GM12892 (cell line): ENCODE measurements around the gene STARD9.
"Not testable (repeated sequence)": the region's sequence is repeated elsewhere in the genome, so short reads cannot be mapped to it uniquely, and the experiment has no call there.

Experiments used
- DNase-seq: peaks from one replicate; pipeline ENCODE4 v3.0.0; 2011; ENCODE audit not compliant: insufficient read length
- FAIRE-seq: peaks from 2 replicates; lab custom pipeline; 2011; peaks lifted over from hg19 to GRCh38; lab: Jason Lieb, UNC
- POLR2A ChIP-seq: IDR thresholded peaks from 2 replicates; pipeline ENCODE4 v1.6.1; 2011; ENCODE audit warnings: low read depth, low read length, control low read depth
- POLR2AphosphoS5 ChIP-seq: IDR thresholded peaks from 2 replicates; pipeline ENCODE4 v1.6.1; 2011; ENCODE audit warnings: low read depth, low read length, control low read depth
- TAF1 ChIP-seq: IDR thresholded peaks from 2 replicates; pipeline ENCODE4 v1.6.1; 2011; ENCODE audit warnings: low read depth, mild to moderate bottlenecking, control low read depth, low read length, borderline replicate concordance

STARD9 gene

DNA sequence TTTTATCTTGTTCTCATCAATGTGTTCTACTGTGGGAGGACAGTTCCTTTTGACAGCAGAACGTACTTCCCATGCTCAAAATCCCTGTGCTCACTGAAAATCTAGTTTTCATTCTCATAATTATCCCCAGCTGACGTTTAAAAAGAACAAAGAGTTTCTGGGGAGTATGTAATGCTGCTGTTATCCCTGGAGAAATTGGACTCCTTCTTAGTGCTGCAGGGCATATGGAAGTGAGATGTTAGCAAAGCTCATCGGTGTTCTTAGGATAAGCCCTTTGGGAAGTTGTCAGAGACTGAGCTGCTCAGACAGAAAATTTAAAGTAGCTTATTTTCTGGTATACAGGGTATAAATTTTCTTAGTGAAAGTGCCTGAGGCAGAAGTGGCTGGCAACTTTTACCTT, 95.0 kb downstream of the STARD9 start:
- DNase-seq (no peak), FAIRE-seq (no peak)
- TF ChIP-seq POLR2AphosphoS5 (no peak), TAF1 (no peak), POLR2A (no peak)

DNA sequence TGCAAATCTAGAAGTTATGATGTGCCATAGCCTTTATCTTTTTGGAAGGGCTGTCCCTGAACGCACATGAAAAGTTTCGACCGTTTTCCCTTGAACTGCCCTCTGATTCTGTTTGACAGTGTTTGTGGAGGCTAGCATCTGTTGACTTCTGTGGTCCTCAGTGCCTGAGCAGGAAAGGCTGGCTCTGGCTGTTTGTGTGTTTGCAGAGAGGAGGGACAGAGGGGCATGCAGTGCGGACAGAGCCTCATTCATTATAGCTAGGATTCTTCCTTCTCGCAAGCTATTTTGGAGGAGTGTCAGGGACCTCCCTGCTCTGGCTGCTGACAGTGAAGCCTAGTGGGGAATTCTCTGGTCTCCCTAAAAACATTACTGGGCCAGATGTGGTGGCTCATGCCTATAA, 97.0 kb downstream of the STARD9 start:
- TF ChIP-seq TAF1: no peak
- TF ChIP-seq POLR2AphosphoS5: no peak
- TF ChIP-seq POLR2A: no peak
- no peak for FAIRE-seq
- DNase-seq: no peak

DNA sequence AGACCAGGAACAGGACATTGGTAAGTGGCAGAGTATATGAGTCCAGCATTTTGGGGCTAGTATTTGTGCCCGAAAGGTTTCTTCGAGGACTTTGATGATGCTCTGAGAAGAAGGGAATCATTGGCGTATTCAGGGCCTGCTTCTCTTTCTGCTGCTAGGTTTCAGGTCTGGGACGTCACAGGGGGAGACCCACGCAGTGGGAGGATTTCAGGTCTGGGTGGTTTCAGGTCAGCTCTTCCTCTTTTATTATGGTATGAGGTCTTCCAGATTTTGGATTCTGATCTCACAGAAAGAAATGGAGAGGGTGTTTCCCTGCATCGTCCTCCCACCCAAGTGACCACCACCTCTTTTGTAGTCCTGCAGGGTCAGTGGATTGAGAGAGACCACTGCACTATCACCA, 99.1 kb downstream of the STARD9 start:
- DNase-seq (no peak), FAIRE-seq (no peak)
- no peak for TF ChIP-seq POLR2AphosphoS5

DNA sequence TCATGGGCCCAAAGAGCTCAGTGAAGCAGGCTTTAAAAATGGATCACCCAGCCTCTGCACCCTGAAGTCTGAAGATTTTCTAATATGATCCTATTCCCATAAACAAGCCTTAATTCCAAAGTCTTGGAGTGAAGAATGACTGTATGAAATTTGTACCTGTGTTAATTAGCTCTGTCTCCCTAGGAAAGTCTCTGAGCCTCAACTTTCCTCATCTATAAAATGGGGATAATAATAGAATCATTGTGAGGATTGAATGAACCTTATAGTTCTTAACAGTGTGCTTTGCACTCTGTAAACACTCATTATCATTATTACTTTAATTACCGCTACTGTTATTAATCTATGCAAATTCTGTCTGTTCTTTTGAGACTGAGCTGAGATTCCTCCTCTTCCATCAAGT, 99.6 kb downstream of the STARD9 start:
- TF ChIP-seq TAF1 (no peak), POLR2A (no peak), POLR2AphosphoS5 (no peak)
- DNase-seq: no peak
- no peak for FAIRE-seq

DNA sequence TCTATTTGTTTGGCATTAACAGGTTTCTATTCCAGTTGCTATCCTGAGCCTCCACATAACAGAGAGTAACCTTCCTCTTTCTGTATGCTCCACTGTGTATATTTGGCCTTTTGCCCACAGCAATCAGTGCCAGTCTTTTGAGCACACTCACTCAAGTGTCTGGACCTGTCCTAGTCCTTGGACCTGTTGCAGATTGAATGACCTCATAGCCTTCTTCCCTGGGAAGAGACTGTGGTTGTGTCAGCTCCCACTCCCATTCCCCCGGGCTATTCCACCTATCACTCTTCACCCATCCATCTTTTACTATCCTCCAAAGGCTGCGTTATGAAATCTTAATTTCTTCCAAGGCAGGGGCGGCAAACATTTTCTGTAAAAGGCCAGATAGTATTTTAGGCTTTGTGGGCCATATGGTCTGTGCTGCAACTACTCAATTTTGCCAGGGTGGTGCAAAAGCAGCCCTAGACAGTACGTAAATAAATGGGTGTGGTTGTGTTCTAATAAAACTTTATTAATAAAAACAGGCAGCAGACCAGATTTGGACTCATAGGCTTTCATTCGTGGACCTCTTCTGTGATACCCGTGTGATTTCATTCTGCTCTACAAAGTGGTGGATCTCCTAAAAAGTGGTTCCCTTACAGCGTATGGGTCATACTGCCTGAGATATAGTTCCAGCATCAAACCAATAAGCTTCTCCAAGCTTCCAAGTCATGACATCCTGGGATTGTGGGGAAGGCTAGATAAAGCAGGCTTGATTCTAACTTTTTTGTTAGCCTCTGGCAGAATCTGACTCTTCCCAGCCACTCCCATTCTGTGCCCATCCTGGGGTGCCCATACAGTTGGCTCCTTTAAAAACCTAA, 104.1 kb downstream of the STARD9 start:
- no peak for TF ChIP-seq TAF1
- no peak for TF ChIP-seq POLR2AphosphoS5
- no peak for TF ChIP-seq POLR2A
- DNase-seq (no peak), FAIRE-seq (no peak)

DNA sequence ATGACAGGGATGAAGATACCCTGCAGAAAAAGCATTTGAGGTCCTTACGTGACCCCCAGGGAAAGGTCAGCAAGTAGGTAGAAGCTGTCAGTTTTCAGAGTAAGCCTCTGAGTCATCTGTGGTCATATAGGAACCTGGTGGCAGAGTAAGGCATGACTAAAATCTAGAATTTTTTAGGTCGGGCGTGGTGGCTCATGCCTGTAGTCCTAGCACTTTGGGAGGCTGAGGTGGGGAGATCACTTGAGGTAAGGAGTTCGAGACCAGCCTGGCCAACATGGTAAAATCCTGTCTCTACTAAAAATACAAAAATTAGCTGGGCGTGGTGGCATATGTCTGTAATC, 104.7 kb downstream of the STARD9 start:
- FAIRE-seq: peak; percentile 40

DNA sequence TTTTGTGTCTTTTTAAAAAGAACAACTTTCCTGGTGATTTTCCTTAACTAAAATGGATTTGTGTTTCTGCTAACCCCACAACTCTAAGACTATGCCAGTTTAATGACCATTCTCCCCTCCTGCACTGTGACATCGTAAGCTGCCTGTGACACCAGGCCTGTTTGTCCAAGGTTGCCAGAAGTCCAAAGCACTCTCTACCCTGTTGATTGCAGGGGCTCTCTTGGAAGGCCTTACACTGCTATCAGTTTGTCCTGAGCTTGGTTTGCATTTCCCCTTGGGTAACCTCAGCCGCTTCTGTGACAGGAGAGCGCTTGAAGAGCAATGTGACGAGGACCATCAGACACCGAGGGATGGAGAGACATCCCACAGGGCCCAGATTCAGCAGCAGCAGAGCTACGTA, 105.7 kb downstream of the STARD9 start:
- FAIRE-seq (no peak), DNase-seq (no peak)
- TF ChIP-seq POLR2A (no peak), TAF1 (no peak), POLR2AphosphoS5 (no peak)

More for the DNA sequence above, 104.7 kb downstream of the STARD9 start:
- not testable (repeated sequence) for DNase-seq

DNA sequence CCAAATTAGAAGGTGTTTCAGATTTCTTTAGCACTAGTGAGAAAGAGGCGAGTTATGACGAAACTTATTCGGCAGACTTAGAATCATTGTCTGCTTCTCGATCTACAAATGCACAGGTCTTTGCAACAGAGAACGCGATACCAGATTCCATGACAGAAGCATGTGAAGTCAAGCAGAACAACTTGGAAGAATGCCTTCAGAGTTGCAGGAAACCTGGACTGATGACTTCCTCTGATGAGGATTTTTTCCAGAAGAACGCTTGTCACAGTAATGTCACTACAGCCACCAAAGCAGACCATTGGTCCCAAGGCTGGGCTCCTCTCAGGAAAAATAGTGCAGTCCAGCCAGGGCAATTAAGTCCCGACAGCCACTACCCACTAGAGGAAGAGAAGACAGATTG, 110.9 kb downstream of the STARD9 start:
- no peak for DNase-seq
- TF ChIP-seq TAF1 (no peak), POLR2AphosphoS5 (no peak), POLR2A (no peak)
- peak; percentile 17 for FAIRE-seq

DNA sequence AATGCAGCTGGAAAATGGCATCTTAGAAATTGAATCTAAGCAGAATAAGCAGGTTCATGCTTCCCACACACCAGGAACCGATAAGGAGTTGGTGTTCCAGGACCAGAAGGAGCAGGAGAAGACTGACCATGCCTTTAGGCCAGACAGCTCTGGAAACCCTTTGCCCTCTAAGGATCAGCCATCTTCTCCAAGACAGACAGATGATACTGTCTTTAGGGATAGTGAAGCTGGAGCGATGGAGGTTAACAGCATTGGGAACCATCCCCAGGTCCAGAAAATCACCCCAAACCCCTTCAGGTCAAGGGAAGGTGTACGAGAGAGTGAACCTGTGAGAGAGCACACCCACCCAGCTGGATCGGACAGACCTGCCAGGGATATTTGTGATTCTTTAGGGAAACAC, 112.3 kb downstream of the STARD9 start:
- no peak for FAIRE-seq
- TF ChIP-seq TAF1: no peak
- TF ChIP-seq POLR2A: no peak
- TF ChIP-seq POLR2AphosphoS5: no peak
- no peak for DNase-seq

DNA sequence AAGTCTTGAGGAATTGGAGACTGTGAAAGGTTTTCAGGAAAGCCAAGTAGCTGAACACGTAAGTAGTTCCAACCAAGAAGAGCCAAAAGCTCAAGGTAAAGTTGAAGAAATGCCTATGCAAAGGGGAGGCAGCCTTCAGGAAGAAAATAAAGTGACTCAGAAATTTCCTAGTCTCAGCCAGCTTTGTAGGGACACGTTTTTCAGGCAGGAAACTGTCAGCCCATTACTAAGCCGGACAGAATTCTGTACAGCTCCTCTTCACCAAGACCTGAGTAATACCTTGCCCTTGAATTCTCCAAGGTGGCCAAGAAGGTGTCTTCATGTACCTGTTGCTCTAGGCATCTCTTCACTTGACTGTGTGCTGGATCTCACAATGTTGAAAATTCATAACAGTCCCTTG, 112.9 kb downstream of the STARD9 start:
- TF ChIP-seq TAF1: no peak
- no peak for TF ChIP-seq POLR2A
- no peak for TF ChIP-seq POLR2AphosphoS5
- DNase-seq: no peak
- no peak for FAIRE-seq

DNA sequence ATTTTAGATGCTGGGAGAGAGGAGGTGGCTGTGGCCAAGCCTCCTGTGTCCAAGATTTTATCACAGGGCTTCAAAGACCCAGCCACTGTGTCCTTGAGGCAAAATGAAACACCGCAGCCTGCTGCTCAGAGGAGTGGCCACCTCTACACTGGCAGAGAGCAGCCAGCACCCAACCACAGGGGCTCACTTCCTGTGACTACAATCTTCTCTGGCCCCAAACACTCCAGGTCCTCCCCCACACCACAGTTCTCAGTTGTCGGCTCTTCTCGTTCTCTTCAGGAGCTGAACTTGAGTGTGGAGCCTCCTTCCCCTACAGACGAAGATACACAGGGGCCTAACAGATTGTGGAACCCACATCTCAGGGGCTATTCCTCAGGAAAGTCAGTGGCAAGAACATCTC, 115.9 kb downstream of the STARD9 start:
- no peak for DNase-seq
- no peak for FAIRE-seq
- no peak for TF ChIP-seq POLR2AphosphoS5
- TF ChIP-seq TAF1: no peak
- TF ChIP-seq POLR2A: no peak

DNA sequence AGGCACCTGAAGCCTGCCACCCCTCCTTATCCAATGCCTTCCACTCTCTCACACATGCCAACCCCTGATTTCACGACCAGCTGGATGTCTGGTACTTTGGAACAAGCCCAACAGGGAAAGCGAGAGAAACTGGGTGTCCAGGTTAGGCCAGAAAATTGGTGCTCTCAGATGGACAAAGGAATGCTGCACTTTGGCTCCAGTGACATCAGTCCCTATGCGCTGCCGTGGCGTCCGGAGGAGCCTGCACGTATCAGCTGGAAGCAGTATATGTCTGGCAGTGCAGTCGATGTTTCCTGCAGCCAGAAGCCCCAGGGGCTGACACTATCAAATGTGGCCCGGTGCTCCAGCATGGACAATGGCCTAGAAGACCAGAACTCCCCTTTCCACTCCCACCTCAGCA, 116.4 kb downstream of the STARD9 start:
- DNase-seq: no peak
- no peak for TF ChIP-seq POLR2A
- no peak for TF ChIP-seq POLR2AphosphoS5
- TF ChIP-seq TAF1: no peak
- no peak for FAIRE-seq
